GM20000 (cell line): ENCODE data around the gene EPHB6.

ENCODE experiments used
- DNase-seq: peaks from one replicate; pipeline ENCODE4 v3.0.0; 2012; ENCODE audit warnings: low spot score
- TF ChIP-seq, protein P1 (sequence below): IDR thresholded peaks from 2 replicates; pipeline ENCODE4 v1.5.1; 2012; ENCODE audit warnings: mild to moderate bottlenecking, control low read depth; ENCODE audit errors: extremely low read depth, missing control alignments

The EPHB6 gene

DNA sequence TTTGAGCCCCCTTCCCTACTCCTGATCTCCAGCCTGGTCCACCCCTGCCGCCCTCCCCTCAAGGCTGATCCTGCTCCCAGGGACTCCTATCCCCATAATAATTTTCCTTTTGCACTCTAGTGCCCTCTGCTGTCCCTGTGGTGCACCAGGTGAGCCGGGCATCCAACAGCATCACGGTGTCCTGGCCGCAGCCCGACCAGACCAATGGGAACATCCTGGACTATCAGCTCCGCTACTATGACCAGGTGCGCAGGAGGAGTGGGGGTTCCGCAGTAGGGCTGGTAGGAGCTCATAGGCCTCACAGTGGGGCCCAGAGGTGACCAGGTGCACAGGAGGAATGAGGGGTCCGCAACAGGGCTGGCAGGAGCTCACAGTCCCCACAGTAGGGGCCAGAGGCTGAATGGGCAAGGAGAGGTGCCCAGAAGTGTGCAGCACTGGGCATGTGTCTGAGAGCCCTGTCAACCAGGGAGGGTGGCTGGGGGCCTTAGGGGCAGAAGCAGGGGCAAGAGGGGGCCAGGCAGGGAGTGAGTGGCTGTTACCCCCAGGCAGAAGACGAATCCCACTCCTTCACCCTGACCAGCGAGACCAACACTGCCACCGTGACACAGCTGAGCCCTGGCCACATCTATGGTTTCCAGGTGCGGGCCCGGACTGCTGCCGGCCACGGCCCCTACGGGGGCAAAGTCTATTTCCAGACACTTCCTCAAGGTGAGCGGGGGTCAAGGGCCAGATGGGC, 11.7 kb downstream of the EPHB6 start:
- TF ChIP-seq, protein P1, sequence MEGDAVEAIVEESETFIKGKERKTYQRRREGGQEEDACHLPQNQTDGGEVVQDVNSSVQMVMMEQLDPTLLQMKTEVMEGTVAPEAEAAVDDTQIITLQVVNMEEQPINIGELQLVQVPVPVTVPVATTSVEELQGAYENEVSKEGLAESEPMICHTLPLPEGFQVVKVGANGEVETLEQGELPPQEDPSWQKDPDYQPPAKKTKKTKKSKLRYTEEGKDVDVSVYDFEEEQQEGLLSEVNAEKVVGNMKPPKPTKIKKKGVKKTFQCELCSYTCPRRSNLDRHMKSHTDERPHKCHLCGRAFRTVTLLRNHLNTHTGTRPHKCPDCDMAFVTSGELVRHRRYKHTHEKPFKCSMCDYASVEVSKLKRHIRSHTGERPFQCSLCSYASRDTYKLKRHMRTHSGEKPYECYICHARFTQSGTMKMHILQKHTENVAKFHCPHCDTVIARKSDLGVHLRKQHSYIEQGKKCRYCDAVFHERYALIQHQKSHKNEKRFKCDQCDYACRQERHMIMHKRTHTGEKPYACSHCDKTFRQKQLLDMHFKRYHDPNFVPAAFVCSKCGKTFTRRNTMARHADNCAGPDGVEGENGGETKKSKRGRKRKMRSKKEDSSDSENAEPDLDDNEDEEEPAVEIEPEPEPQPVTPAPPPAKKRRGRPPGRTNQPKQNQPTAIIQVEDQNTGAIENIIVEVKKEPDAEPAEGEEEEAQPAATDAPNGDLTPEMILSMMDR = peak; percentile 39
- DNase-seq = peak; percentile 54

DNA sequence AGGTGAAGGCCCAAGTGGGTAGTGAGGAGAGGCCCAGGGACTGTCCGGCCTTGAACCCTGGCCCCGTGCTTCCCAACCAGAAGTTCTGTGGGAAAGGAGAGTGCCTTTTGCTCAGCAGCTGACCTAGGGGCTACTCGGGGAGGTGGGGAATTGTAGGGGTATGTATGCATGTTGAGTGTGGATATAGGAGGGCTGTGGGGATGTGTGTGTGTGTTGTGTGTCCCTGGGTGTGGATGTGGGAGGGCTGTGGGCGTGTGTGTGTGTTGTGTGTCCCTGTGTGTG, 12.2 kb downstream of the EPHB6 start:
- TF ChIP-seq, protein P1 = no peak

DNA sequence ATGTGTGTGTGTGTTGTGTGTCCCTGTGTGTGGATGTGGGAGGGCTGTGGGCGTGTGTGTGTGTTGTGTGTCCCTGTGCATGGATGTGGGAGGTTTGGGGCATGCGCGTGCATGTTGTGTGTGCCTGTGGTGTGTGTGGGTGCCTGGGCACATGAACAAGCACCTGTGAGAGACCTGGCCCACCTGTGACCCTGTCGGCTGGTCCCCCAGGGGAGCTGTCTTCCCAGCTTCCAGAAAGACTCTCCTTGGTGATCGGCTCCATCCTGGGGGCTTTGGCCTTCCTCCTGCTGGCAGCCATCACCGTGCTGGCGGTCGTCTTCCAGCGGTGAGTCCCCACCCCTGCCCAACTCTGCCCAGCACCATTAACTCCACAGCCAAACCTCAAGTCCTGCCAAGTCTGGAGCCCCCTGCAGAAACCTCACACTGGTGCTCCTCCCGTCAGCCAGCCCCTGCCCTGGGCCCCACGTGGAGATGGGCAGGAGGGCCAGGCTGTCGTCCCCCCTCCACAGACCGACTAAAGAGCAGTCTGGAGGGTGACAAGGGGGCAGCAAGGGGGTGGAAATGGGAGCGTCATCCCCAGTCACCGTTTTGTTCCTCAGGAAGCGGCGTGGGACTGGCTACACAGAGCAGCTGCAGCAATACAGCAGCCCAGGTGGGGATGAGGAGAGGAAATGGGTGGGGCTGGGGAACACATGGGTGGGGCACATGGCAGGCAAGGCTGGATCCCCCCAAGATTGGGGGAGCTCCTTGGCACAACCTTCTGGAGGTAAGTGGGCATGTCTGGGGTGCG, 12.7 kb downstream of the EPHB6 start:
- TF ChIP-seq, protein P1 = no peak
- DNase-seq = no peak

More for the DNA sequence above, 12.2 kb downstream of the EPHB6 start:
- DNase-seq = no peak

DNA sequence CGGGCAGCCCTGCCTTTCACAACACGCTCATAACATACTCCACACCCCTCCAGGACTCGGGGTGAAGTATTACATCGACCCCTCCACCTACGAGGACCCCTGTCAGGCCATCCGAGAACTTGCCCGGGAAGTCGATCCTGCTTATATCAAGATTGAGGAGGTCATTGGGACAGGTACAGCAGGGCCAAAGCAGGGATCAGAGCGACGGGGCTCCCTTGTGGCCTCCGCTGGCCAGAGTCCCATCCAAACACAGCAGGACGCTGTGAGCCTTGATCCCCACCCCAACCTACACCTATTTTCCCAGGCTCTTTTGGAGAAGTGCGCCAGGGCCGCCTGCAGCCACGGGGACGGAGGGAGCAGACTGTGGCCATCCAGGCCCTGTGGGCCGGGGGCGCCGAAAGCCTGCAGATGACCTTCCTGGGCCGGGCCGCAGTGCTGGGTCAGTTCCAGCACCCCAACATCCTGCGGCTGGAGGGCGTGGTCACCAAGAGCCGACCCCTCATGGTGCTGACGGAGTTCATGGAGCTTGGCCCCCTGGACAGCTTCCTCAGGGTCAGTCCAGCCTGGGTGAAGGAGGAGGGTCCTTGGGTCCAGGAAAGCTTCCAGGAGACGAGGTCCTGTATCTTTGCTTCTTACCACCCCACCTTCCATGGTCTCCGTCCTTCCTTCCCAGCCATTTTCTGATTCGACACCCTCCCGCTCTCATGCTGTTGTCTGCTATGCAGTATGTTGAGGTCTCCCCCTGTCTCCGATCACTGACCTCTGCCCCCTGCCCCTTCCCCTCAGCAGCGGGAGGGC, 13.5 kb downstream of the EPHB6 start:
- DNase-seq = no peak
- TF ChIP-seq, protein P1 = no peak

DNA sequence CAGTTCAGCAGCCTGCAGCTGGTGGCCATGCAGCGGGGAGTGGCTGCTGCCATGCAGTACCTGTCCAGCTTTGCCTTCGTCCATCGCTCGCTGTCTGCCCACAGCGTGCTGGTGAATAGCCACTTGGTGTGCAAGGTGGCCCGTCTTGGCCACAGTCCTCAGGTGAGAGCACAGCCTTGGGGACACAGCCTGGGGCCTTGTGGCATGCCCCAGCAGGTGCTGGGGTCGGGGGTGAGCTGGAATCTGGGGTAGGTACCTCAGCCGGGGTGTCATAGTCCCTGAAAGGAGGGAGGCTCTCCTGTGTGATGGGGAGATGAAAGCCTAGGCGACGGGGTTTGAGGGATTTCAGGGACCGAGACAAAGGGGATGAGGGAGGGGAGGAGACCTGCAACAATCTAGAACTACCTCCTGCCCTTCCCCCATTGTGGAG, 14.1 kb downstream of the EPHB6 start:
- TF ChIP-seq, protein P1 = no peak
- no peak for DNase-seq

DNA sequence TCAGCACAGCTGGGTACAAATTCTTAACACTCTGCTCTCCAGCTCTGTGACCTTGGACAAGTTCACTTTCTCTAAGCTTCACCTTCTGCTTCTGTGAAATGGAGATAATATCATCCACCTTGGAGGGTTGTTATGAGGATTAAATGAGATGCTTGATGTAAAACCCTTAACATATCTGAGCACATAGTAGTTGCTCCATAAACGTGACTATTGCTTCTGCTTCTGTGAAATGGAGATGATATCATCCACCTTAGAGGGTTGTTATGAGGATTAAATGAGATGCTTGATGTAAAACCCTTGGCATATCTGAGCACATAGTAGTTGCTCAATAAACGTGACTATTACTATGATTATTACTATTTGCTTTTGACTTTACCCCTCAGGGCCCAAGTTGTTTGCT, 14.6 kb downstream of the EPHB6 start:
- DNase-seq = no peak
- TF ChIP-seq, protein P1 = no peak

DNA sequence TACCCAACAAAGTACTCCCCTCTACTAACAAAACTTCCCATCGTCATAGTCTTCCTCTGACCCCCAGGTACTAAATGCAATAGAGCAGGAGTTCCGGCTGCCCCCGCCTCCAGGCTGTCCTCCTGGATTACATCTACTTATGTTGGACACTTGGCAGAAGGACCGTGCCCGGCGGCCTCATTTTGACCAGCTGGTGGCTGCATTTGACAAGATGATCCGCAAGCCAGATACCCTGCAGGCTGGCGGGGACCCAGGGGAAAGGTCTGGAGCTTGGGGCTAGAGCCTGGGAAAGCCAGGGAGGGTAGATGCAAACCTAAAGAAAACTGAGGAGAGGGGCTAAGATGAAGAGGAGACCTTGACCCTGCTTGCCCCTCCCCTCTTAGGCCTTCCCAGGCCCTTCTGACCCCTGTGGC, 15.3 kb downstream of the EPHB6 start:
- TF ChIP-seq, protein P1 = no peak
- DNase-seq = no peak
